CD14-positive monocyte (primary cell): ENCODE measurements around the gene IL34. TPM values are rescaled to one million over a fixed set of nuclear protein-coding genes. Genes with fewer than 3 reads are reported as not detected.

Source experiments
- DNase-seq, 3 donors: peaks; one replicate each; pipeline ENCODE4 v3.0.0-alpha.2; 2011 to 2022
- H2AFZ ChIP-seq: 2 replicates; pipeline ENCODE4 v1.6.0; 2012; ENCODE audit warnings: mild to moderate bottlenecking, low read depth, low read length, inconsistent platforms; ENCODE audit not compliant: insufficient read depth, poor library complexity, severe bottlenecking
- H3K27ac ChIP-seq, 2 donors: 1 replicate in 1 of 2; 2 replicates in 1 of 2; pipeline ENCODE4 v1.5.1; 2012 to 2013; ENCODE audit warnings: low read length in 2 of 2, control low read depth in 1 of 2, inconsistent platforms in 1 of 2, low read depth in 1 of 2, mild to moderate bottlenecking in 1 of 2
- H3K27me3 ChIP-seq, 2 donors: one replicate each; pipeline versions ENCODE4 v1.6.0 to v1.6.1; 2011 to 2013; ENCODE audit warnings: low read length in 2 of 2; ENCODE audit not compliant: control insufficient read depth in 2 of 2, insufficient read depth in 2 of 2
- H3K36me3 ChIP-seq, 2 donors: replicated peaks in 1 of 2; 1 replicate in 1 of 2; 2 replicates in 1 of 2; pipeline versions ENCODE4 v1.5.1 to v1.6.1; 2012 to 2013; ENCODE audit warnings: low read length in 2 of 2, control low read depth in 1 of 2, inconsistent platforms in 1 of 2, mild to moderate bottlenecking in 1 of 2; ENCODE audit not compliant: insufficient read depth in 2 of 2, control insufficient read depth in 1 of 2
- H3K4me1 ChIP-seq, 2 donors: 1 replicate in 1 of 2; 2 replicates in 1 of 2; pipeline versions ENCODE4 v1.5.1 to v1.6.1; 2012 to 2013; ENCODE audit warnings: low read length in 2 of 2, control low read depth in 1 of 2, inconsistent platforms in 1 of 2, mild to moderate bottlenecking in 1 of 2, moderate library complexity in 1 of 2; ENCODE audit not compliant: insufficient read depth in 2 of 2, control insufficient read depth in 1 of 2
- H3K4me2 ChIP-seq: replicated peaks from 2 replicates; pipeline ENCODE3; 2012; ENCODE audit warnings: low read length, moderate library complexity, mild to moderate bottlenecking; ENCODE audit not compliant: poor library complexity, severe bottlenecking; ENCODE audit errors: extremely low read depth
- H3K4me3 ChIP-seq, 3 experiments: fragments of 200-600 bp in 1 of 3; sonication (generic) in 1 of 3; replicated peaks in 1 of 3; 1 replicate in 2 of 3; 2 replicates in 1 of 3; pipeline ENCODE4 v1.5.1; 2011 to 2013; ENCODE audit warnings: low read length in 3 of 3, mild to moderate bottlenecking in 3 of 3, control low read depth in 2 of 3, low read depth in 2 of 3, inconsistent platforms in 1 of 3, moderate library complexity in 1 of 3
- H3K79me2 ChIP-seq: 2 replicates; pipeline ENCODE4 v1.6.0; 2012; ENCODE audit warnings: mild to moderate bottlenecking, control low read depth, inconsistent platforms, low read length, moderate library complexity; ENCODE audit not compliant: insufficient read depth
- H3K9ac ChIP-seq: 2 replicates; pipeline ENCODE4 v1.6.0; 2017; ENCODE audit warnings: low read length, mild to moderate bottlenecking; ENCODE audit not compliant: insufficient read depth, poor library complexity, severe bottlenecking
- H3K9me3 ChIP-seq, 2 donors: replicated peaks in 1 of 2; 1 replicate in 1 of 2; 2 replicates in 1 of 2; pipeline versions ENCODE4 v1.5.1 to v1.6.1; 2012 to 2013; ENCODE audit warnings: low read length in 2 of 2, control low read depth in 1 of 2; ENCODE audit not compliant: control insufficient read depth in 1 of 2, insufficient read depth in 1 of 2
- H4K20me1 ChIP-seq: 2 replicates; pipeline ENCODE4 v1.6.0; 2012; ENCODE audit warnings: mild to moderate bottlenecking, low read length, control low read depth, moderate library complexity; ENCODE audit not compliant: insufficient read depth
- H3K27ac Mint-ChIP-seq, 7 donors: one replicate each; pipeline ENCODE4 v1.8.0; 2020; ENCODE audit warnings: mild to moderate bottlenecking in 7 of 7, mixed read lengths in 7 of 7, moderate library complexity in 6 of 7, inconsistent platforms in 2 of 7
- H3K27me3 Mint-ChIP-seq, 3 donors: one replicate each; pipeline ENCODE4 v1.8.0; 2021 to 2022; ENCODE audit warnings: low read depth in 3 of 3, mild to moderate bottlenecking in 3 of 3, mixed read lengths in 3 of 3, moderate library complexity in 3 of 3, inconsistent platforms in 1 of 3
- H3K36me3 Mint-ChIP-seq, 2 donors: one replicate each; pipeline ENCODE4 v1.8.0; 2020; ENCODE audit warnings: mixed read lengths in 2 of 2, inconsistent platforms in 1 of 2, mild to moderate bottlenecking in 1 of 2
- H3K4me1 Mint-ChIP-seq: one replicate; pipeline ENCODE4 v1.8.0; 2020; ENCODE audit warnings: mild to moderate bottlenecking, mixed read lengths
- H3K4me3 Mint-ChIP-seq, 2 donors: one replicate each; pipeline ENCODE4 v1.8.0; 2020; ENCODE audit warnings: mild to moderate bottlenecking in 2 of 2, mixed read lengths in 2 of 2, moderate library complexity in 1 of 2
- H3K9me3 Mint-ChIP-seq, 7 donors: one replicate each; pipeline ENCODE4 v1.8.0; 2020 to 2022; ENCODE audit warnings: mixed read lengths in 7 of 7, mild to moderate bottlenecking in 6 of 7, moderate library complexity in 6 of 7, inconsistent platforms in 2 of 7
- CTCF ChIP-seq: fragments of 200-600 bp; IDR thresholded peaks from one replicate; pipeline ENCODE4 v1.8.0; 2022; ENCODE audit warnings: antibody characterized with exemption, mild to moderate bottlenecking
- WGBS: methylation state at CpG from one replicate; pipeline ENCODE4 v1.1.5; 2013; ENCODE audit warnings: missing lambda C conversion rate; ENCODE audit not compliant: insufficient coverage; 5-methylcytosine and 5-hydroxymethylcytosine counted together
- intact Hi-C, 2 donors: fragments of 100-400 bp; cut with micrococcal nuclease; formaldehyde crosslinking; loops; one replicate each; pipeline versions ENCODE4 v1.15.0 to v1.15.1; 2023
- polyA plus RNA-seq, 3 donors: library from polyadenylated mRNA; depleted of rRNA in 1 of 3; unstranded in 2 of 3; stranded (reverse) in 1 of 3; fragments of 300-500 nt in 2 of 3; fragments of >200 nt in 1 of 3; fragmentation: Illumina TruSeq in 2 of 3; gene quantifications; 1 replicate in 2 of 3; 2 replicates in 1 of 3; pipeline ENCODE4 v1.2.3, GENCODE V29; 2012 to 2021

IL34 gene
- polyA plus RNA-seq, 3 donors = not detected

- Histone ChIP-seq H2AFZ (no peak overlapping the region), H3K79me2 (no peaks in the 10 kb centered on the region), H3K4me3 (no peak overlapping the region), H4K20me1 (peaks cover 2% of the 10 kb centered on the region), H3K4me2 (no peak overlapping the region), H3K27ac (no peak overlapping the region), H3K9me3 (no peaks in the 10 kb centered on the region), H3K4me1 (peaks cover 12 to 13% of the 10 kb centered on the region in 2 donors), H3K36me3 (peaks cover 25 to 54% of the 10 kb centered on the region in 2 donors), H3K27me3 (no peaks in the 10 kb centered on the region), H3K9ac (no peak overlapping the region)
- TF ChIP-seq CTCF = no peak
- peaks cover 22 to 61% of the 10 kb centered on the region in 2 donors for H3K36me3 Mint-ChIP-seq
- no peak for DNase-seq
- H3K27ac Mint-ChIP-seq = peak overlapping the region in 1 of 7 donors; percentile 72
- peaks cover 0 to 1% (median 0%) of the 10 kb centered on the region in 7 donors for H3K9me3 Mint-ChIP-seq
- peaks cover 13% of the 10 kb centered on the region for H3K4me1 Mint-ChIP-seq
- 95% methylated on average over 29 of the region's 29 CpGs for WGBS
- intact Hi-C loops = no loop called here
- peaks cover 0 to 1% (median 0%) of the 10 kb centered on the region in 3 donors for H3K27me3 Mint-ChIP-seq
- no peak overlapping the region for H3K4me3 Mint-ChIP-seq
Observed at GRCh38 chr16:70692873-70693671, 46.7 kb downstream of the IL34 start.

GRCh38 chr16:70694088-70694867 is 47.9 kb downstream of the IL34 start:
- Histone ChIP-seq H3K27ac (no peak overlapping the region), H3K79me2 (no peaks in the 10 kb centered on the region), H4K20me1 (peaks cover 6% of the 10 kb centered on the region), H3K36me3 (peaks cover 37 to 65% of the 10 kb centered on the region in 2 donors), H3K27me3 (no peaks in the 10 kb centered on the region), H3K9ac (no peak overlapping the region), H3K4me3 (no peak overlapping the region), H2AFZ (no peak overlapping the region), H3K9me3 (no peaks in the 10 kb centered on the region), H3K4me1 (peaks cover 15 to 18% of the 10 kb centered on the region in 2 donors), H3K4me2 (no peak overlapping the region)
- Mint-ChIP-seq H3K4me1 (peaks cover 15% of the 10 kb centered on the region), H3K27ac (no peak overlapping the region), H3K36me3 (peaks cover 26 to 63% of the 10 kb centered on the region in 2 donors), H3K27me3 (peaks cover 0 to 1% (median 0%) of the 10 kb centered on the region in 3 donors), H3K9me3 (peaks cover 0 to 1% (median 0%) of the 10 kb centered on the region in 7 donors), H3K4me3 (no peak overlapping the region)
- no peak for TF ChIP-seq CTCF
- no peak for DNase-seq
- WGBS = 96% methylated on average over 12 of the region's 17 CpGs
- intact Hi-C loops = no loop called here
